Measurements from ENCODE around the gene TMEM81. TPM values are rescaled to one million over a fixed set of nuclear protein-coding genes. Genes with fewer than 3 reads are reported as not detected.

Gene TMEM81
- polyA plus RNA-seq, 1 of the 3 experiments (the other 2 are of a cell fraction): 1.8 TPM

GRCh38 chr1:205121660-205122488 is 37.6 kb upstream of the TMEM81 start, which contains the start of gene RBBP5 (continued):
- TF ChIP-seq CTCF (IDR thresholded peaks at IDR 0.05) (peak; percentile 84), REST (IDR thresholded peaks at IDR 0.05; ENCODE audit: low read depth, low read length) (peak; percentile 69), SIN3A (IDR thresholded peaks at IDR 0.05; ENCODE audit: borderline replicate concordance, low read depth, low read length) (peak; percentile 70), RXRA (IDR thresholded peaks at IDR 0.05; ENCODE audit: borderline replicate concordance, low read depth) (0 out of 2 replicates have a peak, but pooled peaks have one; percentile 38), FOSL2 (IDR thresholded peaks at IDR 0.05; ENCODE audit: borderline replicate concordance, low read depth) (peak; percentile 37; the same call in 1 of the 2 replicates)
- TF ChIP-seq, protein P1, sequence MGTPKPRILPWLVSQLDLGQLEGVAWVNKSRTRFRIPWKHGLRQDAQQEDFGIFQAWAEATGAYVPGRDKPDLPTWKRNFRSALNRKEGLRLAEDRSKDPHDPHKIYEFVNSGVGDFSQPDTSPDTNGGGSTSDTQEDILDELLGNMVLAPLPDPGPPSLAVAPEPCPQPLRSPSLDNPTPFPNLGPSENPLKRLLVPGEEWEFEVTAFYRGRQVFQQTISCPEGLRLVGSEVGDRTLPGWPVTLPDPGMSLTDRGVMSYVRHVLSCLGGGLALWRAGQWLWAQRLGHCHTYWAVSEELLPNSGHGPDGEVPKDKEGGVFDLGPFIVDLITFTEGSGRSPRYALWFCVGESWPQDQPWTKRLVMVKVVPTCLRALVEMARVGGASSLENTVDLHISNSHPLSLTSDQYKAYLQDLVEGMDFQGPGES (IDR thresholded peaks at IDR 0.05; ENCODE audit: low read depth, low read length): no peak

DNA sequence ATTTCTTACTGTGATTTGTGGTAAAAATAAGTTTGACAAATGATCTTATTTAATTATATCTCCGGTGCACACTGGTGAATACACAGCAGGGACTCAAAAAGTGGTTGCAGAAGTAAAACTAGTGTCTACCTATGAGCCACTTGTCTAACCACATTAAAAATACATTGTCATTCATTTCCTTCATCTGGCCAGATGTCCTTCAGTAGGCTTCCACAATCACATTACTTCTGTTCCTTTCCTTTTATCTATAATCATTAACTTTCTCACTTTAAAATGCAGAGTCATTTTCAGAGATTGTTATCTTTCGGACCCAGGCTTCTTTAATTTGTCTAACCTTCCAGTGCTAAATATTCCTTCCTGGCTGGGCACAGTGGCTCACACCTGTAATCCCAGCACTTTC is 34.5 kb upstream of the TMEM81 start:
- Histone ChIP-seq H3K9ac (no peak overlapping the region), H3K4me1 (ENCODE audit: control insufficient read depth in 1 of 2, insufficient read depth in 2 of 2, low read depth in 1 of 2, low read length in 1 of 2) (peaks cover 11 to 17% of the 10 kb centered on the region in 2 experiments; a peak in 3 of 4 replicates), H3K36me3 (replicated peaks in 1 of 2; ENCODE audit: control insufficient read depth in 1 of 2, insufficient read depth in 2 of 2, low read length in 1 of 2) (peaks cover 5 to 26% of the 10 kb centered on the region in 2 experiments), H3K9me2 (no peaks in the 10 kb centered on the region), H3K27ac (ENCODE audit: low read depth in 2 of 2, low read length in 1 of 2) (no peak overlapping the region), H3K4me2 (no peak overlapping the region), H3K4me3 (ENCODE audit: low read depth in 2 of 2, low read length in 1 of 2) (no peak overlapping the region), H3F3A (replicated peaks; ENCODE audit: insufficient read depth) (peaks cover 5% of the 10 kb centered on the region), H3K27me3 (ENCODE audit: insufficient read depth) (no peaks in the 10 kb centered on the region), H3K79me2 (ENCODE audit: insufficient read depth) (peaks cover 67% of the 10 kb centered on the region), H4K20me1 (ENCODE audit: insufficient read depth) (no peaks in the 10 kb centered on the region), H2AFZ (ENCODE audit: low read depth) (no peak overlapping the region), H3K9me3 (no peaks in the 10 kb centered on the region)
- DNase-seq: no peak
- WGBS (ENCODE audit: low lambda C conversion rate): 83% methylated on average over 2 of the region's 2 CpGs
- POLR2A ChIA-PET: no interaction called here
- CTCF ChIA-PET: interaction anchor here (1.2 kb wide), 2 partner anchors 129 to 137 kb away, joined by 3 to 5 read pairs; no protein-coding TSS in a partner anchor
- no peak for TF ChIP-seq ZBTB33 (IDR thresholded peaks at IDR 0.05; ENCODE audit: borderline replicate concordance, low read depth)
- TF ChIP-seq MXI1 (IDR thresholded peaks at IDR 0.05; ENCODE audit: low read depth, low read length): no peak
- TF ChIP-seq RFX5 (IDR thresholded peaks at IDR 0.05; ENCODE audit: low read length): no peak
- no peak for TF ChIP-seq TCF12 (IDR thresholded peaks at IDR 0.05)
- TF ChIP-seq EZH2phosphoT487 (IDR thresholded peaks at IDR 0.05; ENCODE audit: borderline replicate concordance, low read depth): no peak
- TF ChIP-seq ELF1 (IDR thresholded peaks at IDR 0.05): no peak
- no peak for TF ChIP-seq POLR2AphosphoS5 (IDR thresholded peaks at IDR 0.05; ENCODE audit: low read depth, low read length)
- no peak for TF ChIP-seq SMC3 (IDR thresholded peaks at IDR 0.05; ENCODE audit: low read depth, low read length)
- TF ChIP-seq SIN3A (IDR thresholded peaks at IDR 0.05; ENCODE audit: borderline replicate concordance, low read depth, low read length): no peak
- no peak for TF ChIP-seq JUND (IDR thresholded peaks at IDR 0.05)
- no peak for TF ChIP-seq MAX (IDR thresholded peaks at IDR 0.05; ENCODE audit: low read depth)
- TF ChIP-seq USF1 (IDR thresholded peaks at IDR 0.05; ENCODE audit: borderline replicate concordance, low read depth): no peak
- no peak for TF ChIP-seq CTCF (IDR thresholded peaks at IDR 0.05)

Data from SK-N-SH (cell line).